SK-MEL-5 (cell line): ENCODE data around the gene PRKACA. TPM values are rescaled to one million over a fixed set of nuclear protein-coding genes. Genes with fewer than 3 reads are reported as not detected.

Source experiments
- DNase-seq: peaks from one replicate; pipeline ENCODE4 v3.0.0-alpha.2; 2016; ENCODE audit warnings: low read depth, low spot score
- in situ Hi-C: cut with HindIII; loops from 2 replicates; pipeline ENCODE4 v1.10.0; 2016; ENCODE audit warnings: low sequenced_read_pairs, high pct_unique_total_duplicates, low pct_unique_long_range_greater_than_20kb
- total RNA-seq: library from RNA; depleted of rRNA; stranded (reverse); fragments of >200 nt; shearing (Covaris generic); gene quantifications from 2 replicates; pipeline ENCODE4 v1.2.3, GENCODE V29; 2014

PRKACA gene
- total RNA-seq, 1 experiment from 2014 or later, result 15.3 TPM

- DNase-seq, result no peak
- in situ Hi-C loops, result no loop called here
Observed at GRCh38 chr19:14127176-14127575, 9.6 kb upstream of the PRKACA start.

- DNase-seq, result no peak
Observed at GRCh38 chr19:14122924-14123323, 5.4 kb upstream of the PRKACA start.

GRCh38 chr19:14120497-14120780 lies 2.9 kb upstream of the PRKACA start:
- in situ Hi-C loops, result no loop called here
- no peak for DNase-seq

More at GRCh38 chr19:14122924-14123323, 5.4 kb upstream of the PRKACA start:
- in situ Hi-C loops, result no loop called here

GRCh38 chr19:14119644-14120496 lies 2.3 kb upstream of the PRKACA start:
- DNase-seq, result no peak
- in situ Hi-C loops, result no loop called here

GRCh38 chr19:14119146-14119545 lies 1.6 kb upstream of the PRKACA start:
- no peak for DNase-seq
- in situ Hi-C loops, result no loop called here

- no peak for DNase-seq
- in situ Hi-C loops, result no loop called here
Observed at GRCh38 chr19:14118165-14119051, 846 bp upstream of the PRKACA start.

- in situ Hi-C loops, result no loop called here
- no peak for DNase-seq
Observed at GRCh38 chr19:14116918-14117578, 514 bp downstream of the PRKACA start.

GRCh38 chr19:14116525-14116917 lies 1.0 kb downstream of the PRKACA start:
- in situ Hi-C loops, result no loop called here
- no peak for DNase-seq

GRCh38 chr19:14115756-14116155 lies 1.8 kb downstream of the PRKACA start:
- in situ Hi-C loops, result no loop called here
- DNase-seq, result no peak

GRCh38 chr19:14114854-14115253 lies 2.7 kb downstream of the PRKACA start:
- in situ Hi-C loops, result no loop called here
- peak; percentile 62 for DNase-seq

- DNase-seq, result no peak
- in situ Hi-C loops, result no loop called here
Observed at GRCh38 chr19:14114439-14114838, 3.1 kb downstream of the PRKACA start.

GRCh38 chr19:14113762-14114414 lies 3.7 kb downstream of the PRKACA start:
- DNase-seq, result peak; percentile 81
- in situ Hi-C loops, result no loop called here

- DNase-seq, result no peak
- in situ Hi-C loops, result no loop called here
Observed at GRCh38 chr19:14112809-14113385, 4.7 kb downstream of the PRKACA start.

GRCh38 chr19:14112051-14112808 lies 5.3 kb downstream of the PRKACA start:
- DNase-seq, result no peak

GRCh38 chr19:14111486-14111885 lies 6.1 kb downstream of the PRKACA start:
- DNase-seq, result no peak
- in situ Hi-C loops, result no loop called here

More at GRCh38 chr19:14112051-14112808, 5.3 kb downstream of the PRKACA start:
- in situ Hi-C loops, result no loop called here

GRCh38 chr19:14110650-14111049 lies 6.9 kb downstream of the PRKACA start:
- in situ Hi-C loops, result no loop called here
- no peak for DNase-seq
